Epithelial cell of esophagus (primary cell): Measurements from ENCODE around the gene IL6R.

ENCODE experiments used
- DNase-seq: peaks from one replicate; pipeline ENCODE4 v3.0.0; 2010; ENCODE audit warnings: low read depth
- H3K4me3 ChIP-seq: 2 replicates; pipeline ENCODE4 v1.5.1; 2011; ENCODE audit warnings: mild to moderate bottlenecking, low read length, control low read depth
- TF ChIP-seq, protein P1 (sequence below): IDR thresholded peaks from 2 replicates; pipeline ENCODE4 v1.5.1; 2011; ENCODE audit warnings: low read depth, mild to moderate bottlenecking, low read length, control low read depth, inconsistent platforms; ENCODE audit not compliant: insufficient read depth; ENCODE audit errors: missing control alignments

Gene IL6R

DNA sequence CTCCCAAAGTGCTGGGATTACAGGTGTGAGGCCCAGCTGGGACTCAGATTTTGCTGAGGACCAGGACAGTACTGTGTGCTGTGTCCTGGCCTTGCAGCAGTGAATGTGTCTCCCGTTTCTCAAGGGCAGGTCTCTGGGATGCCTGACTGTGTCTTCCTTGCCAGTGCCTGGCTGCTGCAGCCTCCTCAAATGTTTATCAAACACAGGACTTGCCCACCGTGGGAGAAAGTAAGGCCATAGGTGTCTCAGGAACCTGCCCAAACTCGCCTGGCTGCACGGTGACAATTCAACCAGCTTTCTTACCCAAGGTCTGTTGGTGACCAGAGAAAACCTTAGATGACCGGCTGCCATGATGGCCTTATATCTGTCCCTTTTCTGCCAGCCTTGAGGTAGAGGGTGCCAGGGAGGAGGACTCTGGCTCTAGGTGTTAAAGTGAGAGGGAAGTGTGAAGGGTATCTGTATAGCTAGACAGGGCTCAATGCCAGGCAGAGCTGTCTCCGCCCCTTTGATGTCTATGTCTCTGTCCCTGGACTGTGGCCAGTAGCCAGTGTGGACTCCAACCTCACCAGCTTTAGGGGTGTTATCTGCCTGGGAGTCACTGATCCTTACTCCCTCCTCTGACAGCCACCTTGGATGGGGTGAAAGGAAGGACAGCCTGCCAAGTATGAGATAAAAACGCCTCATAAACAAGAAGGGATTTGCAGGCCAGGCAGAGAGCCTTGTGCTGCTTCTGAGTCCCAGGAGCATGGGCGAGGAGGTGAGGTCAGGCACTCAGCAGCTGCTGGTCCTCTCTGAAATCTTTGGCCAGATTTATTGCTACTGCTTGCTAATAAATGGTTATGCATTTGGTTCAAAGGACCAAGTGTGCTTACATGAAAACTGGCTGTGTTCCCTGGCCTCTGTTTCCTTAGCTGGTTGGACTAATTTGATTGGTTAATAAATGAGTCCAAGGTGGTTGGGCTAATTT, 22.3 kb downstream of the IL6R start:
- TF ChIP-seq, protein P1, sequence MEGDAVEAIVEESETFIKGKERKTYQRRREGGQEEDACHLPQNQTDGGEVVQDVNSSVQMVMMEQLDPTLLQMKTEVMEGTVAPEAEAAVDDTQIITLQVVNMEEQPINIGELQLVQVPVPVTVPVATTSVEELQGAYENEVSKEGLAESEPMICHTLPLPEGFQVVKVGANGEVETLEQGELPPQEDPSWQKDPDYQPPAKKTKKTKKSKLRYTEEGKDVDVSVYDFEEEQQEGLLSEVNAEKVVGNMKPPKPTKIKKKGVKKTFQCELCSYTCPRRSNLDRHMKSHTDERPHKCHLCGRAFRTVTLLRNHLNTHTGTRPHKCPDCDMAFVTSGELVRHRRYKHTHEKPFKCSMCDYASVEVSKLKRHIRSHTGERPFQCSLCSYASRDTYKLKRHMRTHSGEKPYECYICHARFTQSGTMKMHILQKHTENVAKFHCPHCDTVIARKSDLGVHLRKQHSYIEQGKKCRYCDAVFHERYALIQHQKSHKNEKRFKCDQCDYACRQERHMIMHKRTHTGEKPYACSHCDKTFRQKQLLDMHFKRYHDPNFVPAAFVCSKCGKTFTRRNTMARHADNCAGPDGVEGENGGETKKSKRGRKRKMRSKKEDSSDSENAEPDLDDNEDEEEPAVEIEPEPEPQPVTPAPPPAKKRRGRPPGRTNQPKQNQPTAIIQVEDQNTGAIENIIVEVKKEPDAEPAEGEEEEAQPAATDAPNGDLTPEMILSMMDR, result no peak
- no peak for DNase-seq
- no peak overlapping the region for H3K4me3 ChIP-seq

DNA sequence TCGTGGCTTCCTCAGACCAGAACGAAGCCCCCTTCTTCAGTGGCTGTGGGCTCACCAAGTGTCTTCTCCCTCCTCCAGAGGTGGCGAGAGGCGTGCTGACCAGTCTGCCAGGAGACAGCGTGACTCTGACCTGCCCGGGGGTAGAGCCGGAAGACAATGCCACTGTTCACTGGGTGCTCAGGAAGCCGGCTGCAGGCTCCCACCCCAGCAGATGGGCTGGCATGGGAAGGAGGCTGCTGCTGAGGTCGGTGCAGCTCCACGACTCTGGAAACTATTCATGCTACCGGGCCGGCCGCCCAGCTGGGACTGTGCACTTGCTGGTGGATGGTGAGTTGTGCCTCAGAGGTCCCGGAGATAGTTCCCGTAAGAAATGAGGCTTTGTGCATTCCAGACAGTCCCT, 24.0 kb downstream of the IL6R start:
- TF ChIP-seq, protein P1, result no peak
- no peak for DNase-seq
- no peak overlapping the region for H3K4me3 ChIP-seq

- TF ChIP-seq, protein P1, result no peak
- H3K4me3 ChIP-seq, result no peak overlapping the region
- DNase-seq, result no peak
These were observed 24.9 kb downstream of the IL6R start for GRCh38 chr1:154429841-154430611.

DNA sequence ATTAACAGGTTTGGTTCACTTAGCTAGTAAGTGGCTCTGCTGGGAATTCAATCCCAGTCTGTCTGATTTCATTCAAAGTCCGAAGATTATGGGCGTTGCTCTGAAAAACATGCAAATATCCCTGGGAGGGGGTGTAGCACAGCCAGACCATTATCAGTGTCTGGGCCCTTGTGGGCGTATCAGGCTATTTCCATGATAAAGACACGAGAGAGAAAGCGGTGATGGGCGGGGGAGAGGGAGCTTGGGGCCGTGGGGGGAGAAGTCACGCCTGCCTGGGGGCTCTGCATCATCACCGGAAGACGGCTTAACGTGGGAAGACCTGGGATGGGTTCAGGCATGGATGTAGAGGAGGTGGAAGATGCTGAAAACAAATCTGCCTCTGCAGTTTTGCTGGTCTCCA, 25.8 kb downstream of the IL6R start:
- no peak overlapping the region for H3K4me3 ChIP-seq
- peak; percentile 65 for DNase-seq
- TF ChIP-seq, protein P1, result no peak

- peak; percentile 96 for DNase-seq
- TF ChIP-seq, protein P1, result no peak
- H3K4me3 ChIP-seq, result no peak overlapping the region
These were observed 26.6 kb downstream of the IL6R start for GRCh38 chr1:154431586-154432373.

- TF ChIP-seq, protein P1, result no peak
- peak; percentile 98 for DNase-seq
- H3K4me3 ChIP-seq, result no peak overlapping the region
These were observed 28.1 kb downstream of the IL6R start for GRCh38 chr1:154433161-154433764.
